ENCODE measurements around the gene ADGRV1.

- TF ChIP-seq REST (tag by site-specific recombination; IDR thresholded peaks at IDR 0.05) = no peak
- TF ChIP-seq CTCF (tag by site-specific recombination; IDR thresholded peaks at IDR 0.05) = no peak
- TF ChIP-seq ZNF274 (IDR thresholded peaks at IDR 0.05; ENCODE audit: low read length) = no peak
- TF ChIP-seq ZNF274 (tag by site-specific recombination; IDR thresholded peaks at IDR 0.05; ENCODE audit: borderline replicate concordance) = no peak
- no peak for TF ChIP-seq ZFP3 (tag by site-specific recombination; IDR thresholded peaks at IDR 0.05; ENCODE audit: low read depth)
- TF ChIP-seq YY1 (tag by site-specific recombination; IDR thresholded peaks at IDR 0.05) = no peak
- no peak for TF ChIP-seq ZNF398 (tag by site-specific recombination; IDR thresholded peaks at IDR 0.05)
- no peak for TF ChIP-seq ZNF146 (tag by site-specific recombination; IDR thresholded peaks at IDR 0.05)
- no peak for TF ChIP-seq ZFP37 (tag by site-specific recombination; IDR thresholded peaks at IDR 0.05)
- no peak for TF ChIP-seq ZNF677 (tag by site-specific recombination; IDR thresholded peaks at IDR 0.05)
- TF ChIP-seq ZNF16 (tag by site-specific recombination; IDR thresholded peaks at IDR 0.05; ENCODE audit: low read depth) = no peak
- no peak for TF ChIP-seq ZNF132 (tag by site-specific recombination; IDR thresholded peaks at IDR 0.05; ENCODE audit: borderline replicate concordance)
- no peak for TF ChIP-seq GFI1B (tag by site-specific recombination; IDR thresholded peaks at IDR 0.05)
- TF ChIP-seq ZEB2 (tag by site-specific recombination; IDR thresholded peaks at IDR 0.05) = no peak
These were observed 484.3 kb downstream of the ADGRV1 start for GRCh38 chr5:91042936-91043255.
